HEK293T (cell line): ENCODE results near the gene LRG1.

Source experiments
- CTCF ChIA-PET: fragments of 350-600 bp; formaldehyde crosslinking; extraction: SDS; loops from one replicate; lab custom pipeline; 2021; ENCODE audit warnings: antibody characterized with exemption, inconsistent platforms; lab: Yijun Ruan, JAX
- POLR2A ChIA-PET: fragments of 350-600 bp; formaldehyde crosslinking; extraction: SDS; loops from one replicate; lab custom pipeline; 2020; ENCODE audit warnings: antibody characterized with exemption, inconsistent platforms; lab: Yijun Ruan, JAX
- DNase-seq: peaks from one replicate; pipeline ENCODE4 v3.0.0; 2012; ENCODE audit warnings: mixed read lengths; ENCODE audit errors: extremely low spot score
- ARNT ChIP-seq: fragments of 450-650 bp; IDR thresholded peaks from 2 replicates; pipeline ENCODE4 v1.6.1; 2017; ENCODE audit warnings: mild to moderate bottlenecking
- BHLHE40 ChIP-seq: fragments of 450-650 bp; IDR thresholded peaks from 2 replicates; pipeline ENCODE4 v1.6.1; 2016; ENCODE audit warnings: mild to moderate bottlenecking, moderate library complexity, borderline replicate concordance
- CTBP1 ChIP-seq: fragments of 450-650 bp; IDR thresholded peaks from 2 replicates; pipeline ENCODE4 v1.6.1; 2016; ENCODE audit warnings: borderline replicate concordance
- ELF4 ChIP-seq: fragments of 450-650 bp; IDR thresholded peaks from 2 replicates; pipeline ENCODE4 v1.6.1; 2017; ENCODE audit warnings: antibody characterized with exemption
- FOXA1 ChIP-seq: fragments of 450-650 bp; IDR thresholded peaks from 2 replicates; pipeline ENCODE4 v1.6.1; 2016; ENCODE audit warnings: mild to moderate bottlenecking
- FOXK2 ChIP-seq: fragments of 450-650 bp; IDR thresholded peaks from 2 replicates; pipeline ENCODE4 v1.6.1; 2016; ENCODE audit warnings: mild to moderate bottlenecking
- FOXM1 ChIP-seq: fragments of 450-650 bp; IDR thresholded peaks from 2 replicates; pipeline ENCODE4 v1.6.1; 2017; ENCODE audit warnings: mild to moderate bottlenecking, borderline replicate concordance
- HDGF ChIP-seq: fragments of 450-650 bp; IDR thresholded peaks from 2 replicates; pipeline ENCODE4 v1.6.1; 2017; ENCODE audit warnings: antibody characterized with exemption, borderline replicate concordance
- L3MBTL2 ChIP-seq: fragments of 450-650 bp; conservative IDR thresholded peaks from 2 replicates; pipeline ENCODE4 v1.6.1; 2016; ENCODE audit warnings: mild to moderate bottlenecking
- LEF1 ChIP-seq: fragments of 450-650 bp; IDR thresholded peaks from 2 replicates; pipeline ENCODE4 v1.6.1; 2017; ENCODE audit warnings: mild to moderate bottlenecking, borderline replicate concordance
- NFRKB ChIP-seq: fragments of 450-650 bp; IDR thresholded peaks from 2 replicates; pipeline ENCODE4 v1.6.1; 2016; ENCODE audit warnings: mild to moderate bottlenecking, moderate library complexity
- SP1 ChIP-seq: fragments of 450-650 bp; IDR thresholded peaks from 2 replicates; pipeline ENCODE4 v1.6.1; 2017
- SUZ12 ChIP-seq: fragments of 450-650 bp; IDR thresholded peaks from 2 replicates; pipeline ENCODE4 v1.6.1; 2016; ENCODE audit warnings: mild to moderate bottlenecking
- TARDBP ChIP-seq: fragments of 450-650 bp; IDR thresholded peaks from 2 replicates; pipeline ENCODE4 v1.6.1; 2016
- ZNF384 ChIP-seq: fragments of 450-650 bp; IDR thresholded peaks from 2 replicates; pipeline ENCODE4 v1.6.1; 2016
- TF ChIP-seq, protein P1 (sequence below): fragments of 450-650 bp; IDR thresholded peaks from 2 replicates; pipeline ENCODE4 v1.6.1; 2016

The LRG1 gene

DNA sequence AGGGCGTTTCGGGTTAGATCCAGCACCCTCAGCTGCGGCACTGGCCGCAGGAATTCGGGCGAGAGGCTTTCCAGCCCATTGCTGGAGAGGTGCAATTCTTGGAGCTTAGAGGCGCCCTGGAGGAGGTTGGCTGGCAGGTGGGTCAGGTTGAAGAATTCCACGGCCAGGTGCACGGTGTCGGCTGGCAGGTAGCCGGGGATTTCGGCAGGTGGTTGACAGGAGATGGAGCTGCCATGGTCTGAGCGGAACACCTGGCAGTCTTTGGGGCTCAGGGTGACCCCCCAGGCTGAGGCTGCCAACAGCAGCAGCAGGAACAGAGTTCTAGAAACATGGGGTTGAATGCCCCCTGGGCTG, 1.3 kb downstream of the LRG1 start:
- ChIA-PET CTCF (interaction anchor here (0.8 to 0.9 kb wide), 2 partner anchors 13 to 16 kb away, joined by 3 to 5 read pairs; no protein-coding TSS in a partner anchor), POLR2A (interaction anchor here (0.8 to 1.1 kb wide), 2 partner anchors 9 to 64 kb away, joined by 3 read pairs; no protein-coding TSS in a partner anchor)
- DNase-seq: no peak
- TF ChIP-seq, protein P1, sequence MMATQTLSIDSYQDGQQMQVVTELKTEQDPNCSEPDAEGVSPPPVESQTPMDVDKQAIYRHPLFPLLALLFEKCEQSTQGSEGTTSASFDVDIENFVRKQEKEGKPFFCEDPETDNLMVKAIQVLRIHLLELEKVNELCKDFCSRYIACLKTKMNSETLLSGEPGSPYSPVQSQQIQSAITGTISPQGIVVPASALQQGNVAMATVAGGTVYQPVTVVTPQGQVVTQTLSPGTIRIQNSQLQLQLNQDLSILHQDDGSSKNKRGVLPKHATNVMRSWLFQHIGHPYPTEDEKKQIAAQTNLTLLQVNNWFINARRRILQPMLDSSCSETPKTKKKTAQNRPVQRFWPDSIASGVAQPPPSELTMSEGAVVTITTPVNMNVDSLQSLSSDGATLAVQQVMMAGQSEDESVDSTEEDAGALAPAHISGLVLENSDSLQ: no peak

DNA sequence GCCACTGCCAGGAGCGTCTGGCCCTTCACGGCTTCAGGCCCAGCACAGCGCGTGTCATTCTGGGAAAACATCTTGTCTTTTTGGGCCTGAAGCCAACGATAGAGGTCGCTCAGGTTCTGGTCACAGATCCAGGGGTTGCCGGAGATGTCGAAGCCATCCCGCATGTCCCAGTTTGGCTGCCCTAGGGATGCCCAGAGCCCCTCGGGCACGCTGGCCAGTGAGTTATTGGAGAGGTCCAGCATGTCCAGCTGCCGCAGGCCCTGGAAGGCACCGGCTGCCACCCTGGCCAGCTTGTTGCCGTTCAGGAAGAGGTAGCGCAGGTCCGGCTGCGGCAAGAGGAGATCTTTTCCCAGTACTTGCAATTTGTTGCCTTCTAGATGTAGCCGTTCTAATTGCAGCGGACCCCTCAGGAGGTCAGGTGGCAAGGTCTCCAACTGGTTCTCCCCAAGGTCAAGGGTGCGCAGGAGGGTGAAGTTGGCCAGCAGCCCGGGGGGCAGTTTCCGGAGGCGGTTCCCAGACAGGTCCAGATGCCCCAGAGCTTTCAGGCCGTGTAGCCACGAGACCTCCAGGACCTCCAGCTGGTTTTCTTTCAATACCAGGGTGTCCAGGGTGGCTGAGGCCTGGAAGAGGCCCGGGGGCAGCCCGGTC, 1.8 kb downstream of the LRG1 start:
- no peak for DNase-seq
- TF ChIP-seq CTBP1: no peak
- no peak for TF ChIP-seq SUZ12
- TF ChIP-seq FOXM1: no peak
- TF ChIP-seq BHLHE40: no peak
- TF ChIP-seq ARNT: no peak
- no peak for TF ChIP-seq L3MBTL2
- no peak for TF ChIP-seq TARDBP
- TF ChIP-seq SP1: no peak
- TF ChIP-seq NFRKB: no peak
- no peak for TF ChIP-seq LEF1
- no peak for TF ChIP-seq ELF4
- TF ChIP-seq ZNF384: no peak
- no peak for TF ChIP-seq FOXK2
- no peak for TF ChIP-seq HDGF
- no peak for TF ChIP-seq FOXA1
- ChIA-PET CTCF (interaction anchor here (0.9 kb wide), 1 partner anchor 15 kb away, joined by 3 read pairs; no protein-coding TSS in a partner anchor), POLR2A (no interaction called here)

GRCh38 chr19:4536798-4537197, 3.0 kb downstream of the LRG1 start:
- TF ChIP-seq, protein P1: no peak
- TF ChIP-seq NFRKB: no peak
- TF ChIP-seq ZNF384: no peak
- TF ChIP-seq L3MBTL2: no peak
- TF ChIP-seq TARDBP: no peak
- no peak for TF ChIP-seq BHLHE40
- no peak for TF ChIP-seq FOXA1
- ChIA-PET CTCF (no interaction called here), POLR2A (interaction anchor here (1.1 kb wide), 1 partner anchor 139 kb away, joined by 3 read pairs; no protein-coding TSS in a partner anchor)
- no peak for DNase-seq

GRCh38 chr19:4534836-4535658, 4.8 kb downstream of the LRG1 start, which contains the start of gene PLIN5:
Gene PLIN5 (minus strand): TSS chr19:4535224. CDS start chr19:4534074, 1,150 bp downstream.
- peak; percentile 97 for DNase-seq
- ChIA-PET POLR2A (interaction anchor here (1.2 to 1.4 kb wide), 2 partner anchors 8 to 64 kb away, joined by 3 to 4 read pairs; no protein-coding TSS in a partner anchor), CTCF (interaction anchor here (0.5 to 2.0 kb wide), 5 partner anchors 9 to 101 kb away, joined by 3 to 20 read pairs (median 3); no protein-coding TSS in a partner anchor)
- TF ChIP-seq LEF1 (no peak), FOXA1 (no peak), ELF4 (no peak), FOXK2 (no peak), HDGF (no peak), NFRKB (no peak), FOXM1 (no peak), BHLHE40 (no peak), ARNT (no peak), ZNF384 (no peak), SP1 (no peak), CTBP1 (no peak)
- TF ChIP-seq, protein P1: no peak

DNA sequence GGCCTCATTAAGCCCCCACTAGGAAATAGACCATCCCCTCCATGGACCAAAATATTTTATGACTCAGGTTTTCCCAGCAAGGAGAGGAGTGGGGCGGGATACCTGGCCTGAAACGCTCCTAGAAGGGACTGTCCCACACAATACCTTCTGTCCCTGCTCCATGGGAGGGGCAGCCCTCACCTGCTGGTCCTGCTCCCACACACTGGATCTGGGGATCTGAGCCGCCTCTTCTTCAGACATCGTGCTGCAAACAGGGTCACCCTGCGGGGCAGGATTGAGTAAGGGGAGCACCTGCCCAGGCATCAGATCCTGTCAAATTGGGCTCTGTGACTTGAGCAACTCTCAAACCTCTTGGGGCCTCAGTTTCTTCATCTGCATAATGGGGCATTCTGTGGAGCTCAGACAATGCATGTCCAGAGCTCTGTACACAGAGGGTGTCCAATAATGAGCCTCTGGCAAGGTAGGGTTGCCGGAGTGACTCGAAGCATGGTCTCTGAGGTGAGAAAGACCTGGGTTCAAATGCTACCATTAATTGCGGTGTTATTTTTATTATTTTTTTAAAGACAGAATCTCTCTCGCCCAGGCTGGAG, 5.9 kb downstream of the LRG1 start:
- CTCF ChIA-PET: interaction anchor here (2.0 kb wide), 2 partner anchors 8 to 11 kb away, joined by 13 to 20 read pairs; no protein-coding TSS in a partner anchor
- TF ChIP-seq FOXA1: no peak
- no peak for TF ChIP-seq HDGF
- TF ChIP-seq L3MBTL2: no peak
- no peak for TF ChIP-seq ELF4
- no peak for TF ChIP-seq FOXM1
- no peak for TF ChIP-seq ARNT
- no peak for TF ChIP-seq SUZ12
- no peak for TF ChIP-seq ZNF384
- TF ChIP-seq CTBP1: no peak
- TF ChIP-seq LEF1: no peak
- TF ChIP-seq BHLHE40: no peak
- no peak for DNase-seq
- POLR2A ChIA-PET: interaction anchor here (1.4 to 1.5 kb wide), 2 partner anchors 63 kb away, joined by 3 read pairs; no protein-coding TSS in a partner anchor

DNA sequence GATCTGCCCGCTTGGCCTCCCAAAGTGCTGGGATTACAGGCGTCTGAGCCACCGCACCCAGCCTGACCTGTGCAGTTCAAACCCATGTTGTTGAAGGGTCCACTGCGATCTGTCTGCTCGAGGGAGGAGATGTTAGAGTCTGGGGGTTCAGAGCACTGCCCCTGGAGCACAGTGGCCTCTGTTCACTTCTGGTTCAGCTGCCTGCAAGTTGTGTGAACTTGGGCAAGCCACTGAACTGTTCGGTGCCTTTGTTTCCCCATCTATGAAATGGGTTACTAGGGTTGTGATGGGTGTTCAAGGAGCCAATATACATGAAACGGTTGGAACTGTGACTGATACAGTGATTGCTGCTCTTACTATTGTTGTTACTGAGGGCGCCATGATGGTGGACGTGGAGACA, 6.5 kb downstream of the LRG1 start:
- TF ChIP-seq FOXK2: no peak
- no peak for TF ChIP-seq SP1
- TF ChIP-seq ELF4: no peak
- no peak for TF ChIP-seq ZNF384
- TF ChIP-seq CTBP1: no peak
- TF ChIP-seq L3MBTL2: no peak
- TF ChIP-seq FOXM1: no peak
- TF ChIP-seq FOXA1: no peak
- TF ChIP-seq NFRKB: no peak
- no peak for TF ChIP-seq ARNT
- TF ChIP-seq TARDBP: no peak
- CTCF ChIA-PET: no interaction called here
- no peak for DNase-seq
- POLR2A ChIA-PET: interaction anchor here (1.5 kb wide), 1 partner anchor 62 kb away, joined by 3 read pairs; no protein-coding TSS in a partner anchor
